Measurements from ENCODE around the gene CTSF. TPM values are rescaled to one million over a fixed set of nuclear protein-coding genes. Genes with fewer than 3 reads are reported as not detected.

The CTSF gene
- total RNA-seq, 1 experiment from 2014 or later: 28.7 TPM

DNA sequence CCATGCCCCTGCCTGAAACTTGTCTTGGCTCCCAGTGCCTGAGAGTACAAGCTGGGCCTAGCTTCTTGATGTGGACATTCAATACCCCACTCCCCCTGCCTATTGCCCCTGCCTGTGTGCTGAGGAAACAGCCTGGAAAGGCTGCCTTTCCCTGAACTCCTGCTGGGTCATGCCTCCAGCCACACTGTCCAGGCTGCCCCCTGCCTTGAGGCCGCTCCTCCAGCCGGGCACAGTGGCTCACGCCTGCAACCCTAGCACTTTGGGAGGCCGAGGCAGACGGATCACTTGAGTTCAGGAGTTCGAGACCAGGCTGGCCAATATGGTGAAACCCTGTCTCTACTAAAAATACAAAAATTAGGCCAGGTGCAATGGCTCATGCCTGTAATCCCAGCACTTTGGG, 34.7 kb upstream of the CTSF start:
- Histone ChIP-seq H3K4me3 (ENCODE audit: low read depth in 2 of 2, low read length in 2 of 2) (no peak overlapping the region), H3K36me3 (ENCODE audit: control insufficient read depth, insufficient read depth, low read length) (no peaks in the 10 kb centered on the region; the same call in 1 of the 2 replicates), H3K4me1 (ENCODE audit: control insufficient read depth, insufficient read depth, low read length) (no peaks in the 10 kb centered on the region), H3K9me3 (ENCODE audit: control insufficient read depth, insufficient read depth, low read depth, low read length) (no peaks in the 10 kb centered on the region), H3K27ac (ENCODE audit: low read length) (no peak overlapping the region), H3K27me3 (ENCODE audit: control insufficient read depth, insufficient read depth, low read length) (no peaks in the 10 kb centered on the region)
- no TSS peak for BruUV-seq (replicated peaks)
- ChIA-PET CTCF (no interaction called here), POLR2A (no interaction called here)
- in situ Hi-C loops (cut with HindIII; ENCODE audit: low pct_unique_long_range_greater_than_20kb, low sequenced_read_pairs): no loop called here
- intact Hi-C loops (cut with micrococcal nuclease; ENCODE audit: unreplicated experiment): no loop called here
- ATAC-seq: no peak
- DNase-seq (ENCODE audit: low read depth, low spot score): no peak
- TF ChIP-seq, protein P1, sequence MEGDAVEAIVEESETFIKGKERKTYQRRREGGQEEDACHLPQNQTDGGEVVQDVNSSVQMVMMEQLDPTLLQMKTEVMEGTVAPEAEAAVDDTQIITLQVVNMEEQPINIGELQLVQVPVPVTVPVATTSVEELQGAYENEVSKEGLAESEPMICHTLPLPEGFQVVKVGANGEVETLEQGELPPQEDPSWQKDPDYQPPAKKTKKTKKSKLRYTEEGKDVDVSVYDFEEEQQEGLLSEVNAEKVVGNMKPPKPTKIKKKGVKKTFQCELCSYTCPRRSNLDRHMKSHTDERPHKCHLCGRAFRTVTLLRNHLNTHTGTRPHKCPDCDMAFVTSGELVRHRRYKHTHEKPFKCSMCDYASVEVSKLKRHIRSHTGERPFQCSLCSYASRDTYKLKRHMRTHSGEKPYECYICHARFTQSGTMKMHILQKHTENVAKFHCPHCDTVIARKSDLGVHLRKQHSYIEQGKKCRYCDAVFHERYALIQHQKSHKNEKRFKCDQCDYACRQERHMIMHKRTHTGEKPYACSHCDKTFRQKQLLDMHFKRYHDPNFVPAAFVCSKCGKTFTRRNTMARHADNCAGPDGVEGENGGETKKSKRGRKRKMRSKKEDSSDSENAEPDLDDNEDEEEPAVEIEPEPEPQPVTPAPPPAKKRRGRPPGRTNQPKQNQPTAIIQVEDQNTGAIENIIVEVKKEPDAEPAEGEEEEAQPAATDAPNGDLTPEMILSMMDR (IDR thresholded peaks at IDR 0.05): no peak
- no peak for TF ChIP-seq SIN3A (IDR thresholded peaks at IDR 0.05; ENCODE audit: borderline replicate concordance, insufficient read depth, low read depth, low read length)
- TF ChIP-seq, protein P2, sequence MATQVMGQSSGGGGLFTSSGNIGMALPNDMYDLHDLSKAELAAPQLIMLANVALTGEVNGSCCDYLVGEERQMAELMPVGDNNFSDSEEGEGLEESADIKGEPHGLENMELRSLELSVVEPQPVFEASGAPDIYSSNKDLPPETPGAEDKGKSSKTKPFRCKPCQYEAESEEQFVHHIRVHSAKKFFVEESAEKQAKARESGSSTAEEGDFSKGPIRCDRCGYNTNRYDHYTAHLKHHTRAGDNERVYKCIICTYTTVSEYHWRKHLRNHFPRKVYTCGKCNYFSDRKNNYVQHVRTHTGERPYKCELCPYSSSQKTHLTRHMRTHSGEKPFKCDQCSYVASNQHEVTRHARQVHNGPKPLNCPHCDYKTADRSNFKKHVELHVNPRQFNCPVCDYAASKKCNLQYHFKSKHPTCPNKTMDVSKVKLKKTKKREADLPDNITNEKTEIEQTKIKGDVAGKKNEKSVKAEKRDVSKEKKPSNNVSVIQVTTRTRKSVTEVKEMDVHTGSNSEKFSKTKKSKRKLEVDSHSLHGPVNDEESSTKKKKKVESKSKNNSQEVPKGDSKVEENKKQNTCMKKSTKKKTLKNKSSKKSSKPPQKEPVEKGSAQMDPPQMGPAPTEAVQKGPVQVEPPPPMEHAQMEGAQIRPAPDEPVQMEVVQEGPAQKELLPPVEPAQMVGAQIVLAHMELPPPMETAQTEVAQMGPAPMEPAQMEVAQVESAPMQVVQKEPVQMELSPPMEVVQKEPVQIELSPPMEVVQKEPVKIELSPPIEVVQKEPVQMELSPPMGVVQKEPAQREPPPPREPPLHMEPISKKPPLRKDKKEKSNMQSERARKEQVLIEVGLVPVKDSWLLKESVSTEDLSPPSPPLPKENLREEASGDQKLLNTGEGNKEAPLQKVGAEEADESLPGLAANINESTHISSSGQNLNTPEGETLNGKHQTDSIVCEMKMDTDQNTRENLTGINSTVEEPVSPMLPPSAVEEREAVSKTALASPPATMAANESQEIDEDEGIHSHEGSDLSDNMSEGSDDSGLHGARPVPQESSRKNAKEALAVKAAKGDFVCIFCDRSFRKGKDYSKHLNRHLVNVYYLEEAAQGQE (IDR thresholded peaks at IDR 0.05; ENCODE audit: insufficient read depth in 1 of 2, low read depth in 2 of 2, low read length in 1 of 2): no peak
- TF ChIP-seq POLR2AphosphoS5 (IDR thresholded peaks at IDR 0.05; ENCODE audit: low read depth, low read length): no peak
- TF ChIP-seq TCF7L2 (IDR thresholded peaks at IDR 0.05; ENCODE audit: low read depth, low read length): no peak

DNA sequence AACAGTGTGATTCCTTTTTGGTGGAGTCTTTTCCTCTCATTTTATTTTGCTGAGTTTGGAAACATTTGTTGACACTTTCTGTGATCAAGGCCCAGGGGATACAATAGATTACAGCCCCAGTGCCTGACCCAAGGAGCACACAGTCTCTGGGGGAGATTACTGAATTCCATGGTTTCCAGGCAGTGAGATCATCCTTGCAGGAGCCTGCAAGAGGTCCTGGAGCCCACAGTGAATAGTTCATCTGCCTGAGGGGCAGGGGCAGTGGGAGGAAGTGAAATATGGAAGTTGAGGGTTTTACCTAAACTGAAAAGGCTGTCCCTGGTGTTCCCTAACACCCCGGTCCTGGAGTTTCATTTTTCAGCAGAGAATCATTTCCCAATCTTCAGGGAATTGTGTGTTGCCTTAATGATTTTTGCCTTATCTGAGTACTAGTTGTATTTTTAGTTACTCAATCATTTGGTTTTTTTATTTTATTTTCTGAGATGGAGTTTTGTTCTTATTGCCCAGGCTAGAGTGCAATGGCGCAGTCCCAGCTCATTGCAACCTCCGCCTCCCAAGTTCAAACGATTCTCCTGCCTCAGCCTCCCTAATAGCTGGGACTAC, 32.3 kb upstream of the CTSF start:
- ChIA-PET CTCF (no interaction called here), POLR2A (no interaction called here)
- TF ChIP-seq SIN3A (IDR thresholded peaks at IDR 0.05; ENCODE audit: borderline replicate concordance, insufficient read depth, low read depth, low read length) (no peak), POLR2AphosphoS5 (IDR thresholded peaks at IDR 0.05; ENCODE audit: low read depth, low read length) (no peak), TCF7L2 (IDR thresholded peaks at IDR 0.05; ENCODE audit: low read depth, low read length) (no peak)
- TF ChIP-seq, protein P1 (IDR thresholded peaks at IDR 0.05): no peak
- TF ChIP-seq, protein P2 (IDR thresholded peaks at IDR 0.05; ENCODE audit: insufficient read depth in 1 of 2, low read depth in 2 of 2, low read length in 1 of 2): no peak
- no peak overlapping the region for H3K4me3 ChIP-seq (ENCODE audit: low read depth in 2 of 2, low read length in 2 of 2)
- intact Hi-C loops (cut with micrococcal nuclease; ENCODE audit: unreplicated experiment) (no loop called here), in situ Hi-C loops (cut with HindIII; ENCODE audit: low pct_unique_long_range_greater_than_20kb, low sequenced_read_pairs) (no loop called here)
- H3K27me3 ChIP-seq (ENCODE audit: control insufficient read depth, insufficient read depth, low read length): no peaks in the 10 kb centered on the region
- no peaks in the 10 kb centered on the region; the same call in 1 of the 2 replicates for H3K36me3 ChIP-seq (ENCODE audit: control insufficient read depth, insufficient read depth, low read length)
- ATAC-seq (no peak), DNase-seq (ENCODE audit: low read depth, low spot score) (no peak)
- H3K9me3 ChIP-seq (ENCODE audit: control insufficient read depth, insufficient read depth, low read depth, low read length): no peaks in the 10 kb centered on the region
- H3K4me1 ChIP-seq (ENCODE audit: control insufficient read depth, insufficient read depth, low read length): no peaks in the 10 kb centered on the region
- BruUV-seq (replicated peaks): no TSS peak
- no peak overlapping the region for H3K27ac ChIP-seq (ENCODE audit: low read length)

All from Panc1 (cell line).